T47D (cell line): Measurements from ENCODE around the gene ABR.
A peak's percentile ranks its signal among the peaks of the same experiment; 100 is the strongest.

ENCODE experiments used
- DNase-seq, 2 experiments: peaks; one replicate each; pipeline versions ENCODE4 v3.0.0 to v3.0.0-alpha.2; 2011 to 2012; ENCODE audit warnings: low read depth in 1 of 2, low spot score in 1 of 2
- JUND ChIP-seq: IDR thresholded peaks from 2 replicates; pipeline ENCODE4 v1.6.1; 2012; ENCODE audit warnings: low read depth
- in situ Hi-C: cut with HindIII; loops from 2 replicates; pipeline ENCODE4 v1.10.0; 2016; ENCODE audit warnings: low sequenced_read_pairs, low pct_unique_long_range_greater_than_20kb

ABR gene

GRCh38 chr17:1196946-1197345 lies 17.2 kb upstream of the ABR start:
- in situ Hi-C loops: no loop called here
- DNase-seq: no peak
- no peak for TF ChIP-seq JUND

- no peak for TF ChIP-seq JUND
- in situ Hi-C loops: no loop called here
- peak in 1 of 2 experiments; percentile 10 for DNase-seq
These were observed 13.3 kb upstream of the ABR start for GRCh38 chr17:1192911-1193699.

GRCh38 chr17:1190751-1191331 lies 11.1 kb upstream of the ABR start:
- in situ Hi-C loops: no loop called here
- no peak for DNase-seq

GRCh38 chr17:1188812-1189504 lies 9.2 kb upstream of the ABR start:
- DNase-seq: peak in 1 of 2 experiments; percentile 50
- in situ Hi-C loops: no loop called here
- TF ChIP-seq JUND: no peak

More at GRCh38 chr17:1190751-1191331, 11.1 kb upstream of the ABR start:
- no peak for TF ChIP-seq JUND

GRCh38 chr17:1186923-1187771 lies 7.4 kb upstream of the ABR start:
- in situ Hi-C loops: no loop called here
- TF ChIP-seq JUND: no peak
- DNase-seq: peak; percentile 86

GRCh38 chr17:1186214-1186820 lies 6.5 kb upstream of the ABR start:
- no peak for TF ChIP-seq JUND
- in situ Hi-C loops: no loop called here
- no peak for DNase-seq

GRCh38 chr17:1183171-1183873 lies 3.5 kb upstream of the ABR start:
- no peak for DNase-seq
- in situ Hi-C loops: no loop called here
- no peak for TF ChIP-seq JUND

- no peak for DNase-seq
- in situ Hi-C loops: no loop called here
- TF ChIP-seq JUND: no peak
These were observed 3.0 kb upstream of the ABR start for GRCh38 chr17:1182811-1183170.

GRCh38 chr17:1181753-1182137 lies 2.0 kb upstream of the ABR start:
- TF ChIP-seq JUND: no peak
- DNase-seq: no peak
- in situ Hi-C loops: no loop called here

- in situ Hi-C loops: no loop called here
- TF ChIP-seq JUND: no peak
- DNase-seq: no peak
These were observed 1.4 kb upstream of the ABR start for GRCh38 chr17:1180958-1181752.
